ENCODE results near the gene HELZ2.

GRCh38 chr20:63567136-63567385 lies 7.0 kb downstream of the HELZ2 start:
- TF ChIP-seq, protein P1, sequence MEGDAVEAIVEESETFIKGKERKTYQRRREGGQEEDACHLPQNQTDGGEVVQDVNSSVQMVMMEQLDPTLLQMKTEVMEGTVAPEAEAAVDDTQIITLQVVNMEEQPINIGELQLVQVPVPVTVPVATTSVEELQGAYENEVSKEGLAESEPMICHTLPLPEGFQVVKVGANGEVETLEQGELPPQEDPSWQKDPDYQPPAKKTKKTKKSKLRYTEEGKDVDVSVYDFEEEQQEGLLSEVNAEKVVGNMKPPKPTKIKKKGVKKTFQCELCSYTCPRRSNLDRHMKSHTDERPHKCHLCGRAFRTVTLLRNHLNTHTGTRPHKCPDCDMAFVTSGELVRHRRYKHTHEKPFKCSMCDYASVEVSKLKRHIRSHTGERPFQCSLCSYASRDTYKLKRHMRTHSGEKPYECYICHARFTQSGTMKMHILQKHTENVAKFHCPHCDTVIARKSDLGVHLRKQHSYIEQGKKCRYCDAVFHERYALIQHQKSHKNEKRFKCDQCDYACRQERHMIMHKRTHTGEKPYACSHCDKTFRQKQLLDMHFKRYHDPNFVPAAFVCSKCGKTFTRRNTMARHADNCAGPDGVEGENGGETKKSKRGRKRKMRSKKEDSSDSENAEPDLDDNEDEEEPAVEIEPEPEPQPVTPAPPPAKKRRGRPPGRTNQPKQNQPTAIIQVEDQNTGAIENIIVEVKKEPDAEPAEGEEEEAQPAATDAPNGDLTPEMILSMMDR (IDR thresholded peaks at IDR 0.05) = no peak
- no peak for TF ChIP-seq EZH2 (IDR thresholded peaks at IDR 0.05; ENCODE audit: borderline replicate concordance, insufficient read depth, low read depth, low read length, poor library complexity, severe bottlenecking)
